NCI-H187 (cell line): ENCODE measurements around the gene NOL6.

Source experiments
- DNase-seq, 2 experiments: peaks; one replicate each; lab custom pipeline; 2025; lab: John Stamatoyannopoulos, UW

NOL6 gene

GRCh38 chr9:33453286-33453860 lies 20.4 kb downstream of the NOL6 start:
- DNase-seq: no peak

GRCh38 chr9:33452828-33453271 lies 20.9 kb downstream of the NOL6 start:
- DNase-seq: no peak

- no peak for DNase-seq
Observed at GRCh38 chr9:33450621-33451146, 23.0 kb downstream of the NOL6 start.

- DNase-seq: no peak
Observed at GRCh38 chr9:33449715-33450114, 24.0 kb downstream of the NOL6 start.

GRCh38 chr9:33447799-33448553 lies 25.7 kb downstream of the NOL6 start:
- DNase-seq: no peak

GRCh38 chr9:33446946-33447798 lies 26.6 kb downstream of the NOL6 start, which contains the start of gene AQP3:
AQP3 (minus strand) TSS chr9:33447593; CDS start chr9:33447530, 63 bp downstream.
- DNase-seq: no peak

GRCh38 chr9:33446240-33446945 lies 27.3 kb downstream of the NOL6 start:
- no peak for DNase-seq

GRCh38 chr9:33445389-33446239 lies 28.1 kb downstream of the NOL6 start:
- no peak for DNase-seq

- DNase-seq: no peak
Observed at GRCh38 chr9:33443464-33444154, 30.1 kb downstream of the NOL6 start.

GRCh38 chr9:33443047-33443446 lies 30.7 kb downstream of the NOL6 start:
- no peak for DNase-seq

GRCh38 chr9:33442125-33442524 lies 31.6 kb downstream of the NOL6 start:
- DNase-seq: no peak

- no peak for DNase-seq
Observed at GRCh38 chr9:33440609-33441008, 33.1 kb downstream of the NOL6 start.

- DNase-seq: no peak
Observed at GRCh38 chr9:33440204-33440603, 33.5 kb downstream of the NOL6 start.

GRCh38 chr9:33439731-33440130 lies 34.0 kb downstream of the NOL6 start:
- no peak for DNase-seq

- no peak for DNase-seq
Observed at GRCh38 chr9:33438926-33439680, 34.6 kb downstream of the NOL6 start.

- no peak for DNase-seq
Observed at GRCh38 chr9:33437898-33438297, 35.8 kb downstream of the NOL6 start.

- no peak for DNase-seq
Observed at GRCh38 chr9:33437205-33437604, 36.5 kb downstream of the NOL6 start.

- DNase-seq: no peak
Observed at GRCh38 chr9:33436445-33436844, 37.3 kb downstream of the NOL6 start.

- no peak for DNase-seq
Observed at GRCh38 chr9:33435821-33436277, 37.9 kb downstream of the NOL6 start.
